Keratinocyte (primary cell): ENCODE data around the gene ANGPTL1. TPM values are rescaled to one million over a fixed set of nuclear protein-coding genes. Genes with fewer than 3 reads are reported as not detected.
"Not testable (repeated sequence)": the region's sequence is repeated elsewhere in the genome, so short reads cannot be mapped to it uniquely, and the experiment has no call there.

ENCODE experiments used
- DNase-seq: peaks from one replicate; pipeline ENCODE4 v3.0.0-alpha.2; 2011; ENCODE audit warnings: low read depth, missing footprints, low spot score
- FAIRE-seq: peaks from 2 replicates; lab custom pipeline; 2011; peaks lifted over from hg19 to GRCh38; lab: Jason Lieb, UNC
- H2AFZ ChIP-seq: 2 replicates; pipeline ENCODE4 v1.6.0; 2012; ENCODE audit warnings: low read length, control low read depth, inconsistent platforms; ENCODE audit not compliant: control insufficient read depth
- H3K27ac ChIP-seq: 2 replicates; pipeline ENCODE4 v1.5.1; 2011; ENCODE audit warnings: low read length; ENCODE audit not compliant: control insufficient read depth, insufficient read depth
- H3K27me3 ChIP-seq: 3 replicates; pipeline ENCODE4 v1.6.0; 2011; ENCODE audit warnings: low read length; ENCODE audit not compliant: control insufficient read depth, insufficient read depth; ENCODE audit errors: extremely low read depth
- H3K36me3 ChIP-seq, 2 experiments: 2 replicates in 1 of 2; 3 replicates in 1 of 2; pipeline ENCODE4 v1.5.1; 2011; ENCODE audit warnings: low read length in 2 of 2, mild to moderate bottlenecking in 1 of 2; ENCODE audit not compliant: control insufficient read depth in 2 of 2, insufficient read depth in 2 of 2; ENCODE audit errors: extremely low read depth in 1 of 2
- H3K4me1 ChIP-seq: 3 replicates; pipeline ENCODE4 v1.5.1; 2011; ENCODE audit warnings: low read length; ENCODE audit not compliant: control insufficient read depth, insufficient read depth; ENCODE audit errors: extremely low read depth
- H3K4me2 ChIP-seq: 3 replicates; pipeline ENCODE4 v1.6.0; 2011; ENCODE audit warnings: low read depth, low read length; ENCODE audit not compliant: control insufficient read depth, insufficient read depth; ENCODE audit errors: extremely low read depth
- H3K4me3 ChIP-seq, 3 experiments: fragments of 200-600 bp in 1 of 3; sonication (generic) in 1 of 3; 2 replicates in 2 of 3; 3 replicates in 1 of 3; pipeline ENCODE4 v1.5.1; 2011 to 2016; ENCODE audit warnings: low read length in 3 of 3, mild to moderate bottlenecking in 3 of 3, control low read depth in 2 of 3, inconsistent platforms in 1 of 3, low read depth in 1 of 3, mixed read lengths in 1 of 3, mixed run types in 1 of 3, moderate library complexity in 1 of 3; ENCODE audit not compliant: control insufficient read depth in 2 of 3, insufficient read depth in 2 of 3; ENCODE audit errors: extremely low read depth in 1 of 3
- H3K79me2 ChIP-seq: 2 replicates; pipeline ENCODE4 v1.6.0; 2012; ENCODE audit warnings: low read length; ENCODE audit not compliant: control insufficient read depth, insufficient read depth
- H3K9ac ChIP-seq: 3 replicates; pipeline ENCODE4 v1.6.0; 2011; ENCODE audit warnings: low read length; ENCODE audit not compliant: control insufficient read depth, insufficient read depth; ENCODE audit errors: extremely low read depth
- H3K9me1 ChIP-seq: 3 replicates; pipeline ENCODE4 v1.6.0; 2011; ENCODE audit warnings: low read length; ENCODE audit not compliant: control insufficient read depth, insufficient read depth; ENCODE audit errors: extremely low read depth
- H3K9me3 ChIP-seq: 2 replicates; pipeline ENCODE4 v1.5.1; 2012; ENCODE audit warnings: low read depth, low read length; ENCODE audit not compliant: control insufficient read depth
- H4K20me1 ChIP-seq: 3 replicates; pipeline ENCODE4 v1.6.0; 2011; ENCODE audit warnings: low read length; ENCODE audit not compliant: control insufficient read depth, insufficient read depth; ENCODE audit errors: extremely low read depth
- EZH2 ChIP-seq: IDR thresholded peaks from one replicate; pipeline ENCODE4 v1.6.1; 2012; ENCODE audit warnings: inconsistent platforms, mild to moderate bottlenecking, low read length, moderate library complexity
- dilution Hi-C: fragments of 300-500 bp; cut with MboI; formaldehyde crosslinking; loops from one replicate; pipeline ENCODE4 v1.7.0; 2020; ENCODE audit warnings: low sequenced_read_pairs; ENCODE audit not compliant: extremely low pct_ligation_motif_present
- polyA plus RNA-seq, 5 experiments: library from polyadenylated mRNA; depleted of rRNA in 3 of 5; stranded (reverse) in 3 of 5; stranded (forward) in 1 of 5; unstranded in 1 of 5; fragments of >200 nt; gene quantifications; 1 replicate in 1 of 5; 2 replicates in 3 of 5; 3 replicates in 1 of 5; pipeline versions ENCODE4 v1.2.1 to v1.2.3, GENCODE V29; 2011 to 2012; ENCODE audit warnings: missing spikeins in 2 of 5, low read depth in 1 of 5, low replicate concordance in 1 of 5
- TF ChIP-seq, protein P1 (sequence below), 3 experiments: IDR thresholded peaks in 1 of 3; conservative IDR thresholded peaks in 1 of 3; optimal IDR thresholded peaks in 1 of 3; 2 replicates in 2 of 3; 3 replicates in 1 of 3; pipeline versions ENCODE3 to v1.5.1; 2011; ENCODE audit warnings: low read length in 3 of 3, mild to moderate bottlenecking in 3 of 3, moderate library complexity in 2 of 3, control low read depth in 1 of 3, inconsistent platforms in 1 of 3; ENCODE audit not compliant: insufficient read depth in 2 of 3; ENCODE audit errors: extremely low read depth in 1 of 3

The ANGPTL1 gene
- polyA plus RNA-seq, 1 donor (not counting 4 experiments of a cell fraction or from before 2014, with no cell fraction given): not detected

DNA sequence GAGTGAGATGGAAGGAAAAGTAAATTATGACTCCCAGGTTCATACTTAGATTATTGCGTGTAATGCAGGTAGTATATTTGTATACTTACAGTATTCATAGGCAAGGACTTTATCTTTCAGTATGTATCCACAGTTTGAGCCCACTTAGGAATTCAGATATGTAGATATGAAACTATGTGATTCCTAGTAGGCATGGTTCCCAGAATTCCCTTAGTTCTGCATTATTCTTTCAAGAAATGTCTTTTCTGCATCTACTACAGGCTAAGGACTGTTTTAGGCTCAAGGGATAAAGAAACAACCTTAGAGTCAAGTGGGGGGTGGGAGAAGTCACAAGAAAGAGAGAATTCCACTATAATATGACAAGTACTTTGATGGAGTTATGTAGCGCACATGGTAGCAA, 13.8 kb downstream of the ANGPTL1 start:
- DNase-seq: no peak
- TF ChIP-seq EZH2: no peak
- TF ChIP-seq, protein P1, sequence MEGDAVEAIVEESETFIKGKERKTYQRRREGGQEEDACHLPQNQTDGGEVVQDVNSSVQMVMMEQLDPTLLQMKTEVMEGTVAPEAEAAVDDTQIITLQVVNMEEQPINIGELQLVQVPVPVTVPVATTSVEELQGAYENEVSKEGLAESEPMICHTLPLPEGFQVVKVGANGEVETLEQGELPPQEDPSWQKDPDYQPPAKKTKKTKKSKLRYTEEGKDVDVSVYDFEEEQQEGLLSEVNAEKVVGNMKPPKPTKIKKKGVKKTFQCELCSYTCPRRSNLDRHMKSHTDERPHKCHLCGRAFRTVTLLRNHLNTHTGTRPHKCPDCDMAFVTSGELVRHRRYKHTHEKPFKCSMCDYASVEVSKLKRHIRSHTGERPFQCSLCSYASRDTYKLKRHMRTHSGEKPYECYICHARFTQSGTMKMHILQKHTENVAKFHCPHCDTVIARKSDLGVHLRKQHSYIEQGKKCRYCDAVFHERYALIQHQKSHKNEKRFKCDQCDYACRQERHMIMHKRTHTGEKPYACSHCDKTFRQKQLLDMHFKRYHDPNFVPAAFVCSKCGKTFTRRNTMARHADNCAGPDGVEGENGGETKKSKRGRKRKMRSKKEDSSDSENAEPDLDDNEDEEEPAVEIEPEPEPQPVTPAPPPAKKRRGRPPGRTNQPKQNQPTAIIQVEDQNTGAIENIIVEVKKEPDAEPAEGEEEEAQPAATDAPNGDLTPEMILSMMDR (optimal IDR thresholded peaks at IDR 0.05 in 1 of 3, IDR thresholded peaks at IDR 0.05 in 1 of 3, conservative IDR thresholded peaks at IDR 0.05 in 1 of 3; ENCODE audit: extremely low read depth in 1 of 3, insufficient read depth in 2 of 3, low read length in 3 of 3): no peak
- Histone ChIP-seq H3K4me3 (no peak overlapping the region), H2AFZ (no peak overlapping the region), H3K27ac (no peak overlapping the region), H3K4me2 (no peak overlapping the region), H4K20me1 (no peaks in the 10 kb centered on the region), H3K27me3 (no peaks in the 10 kb centered on the region), H3K4me1 (no peaks in the 10 kb centered on the region), H3K9me3 (no peaks in the 10 kb centered on the region), H3K36me3 (no peaks in the 10 kb centered on the region), H3K9me1 (no peaks in the 10 kb centered on the region), H3K79me2 (no peaks in the 10 kb centered on the region), H3K9ac (no peak overlapping the region)
- no peak for FAIRE-seq
- dilution Hi-C loops: no loop called here

DNA sequence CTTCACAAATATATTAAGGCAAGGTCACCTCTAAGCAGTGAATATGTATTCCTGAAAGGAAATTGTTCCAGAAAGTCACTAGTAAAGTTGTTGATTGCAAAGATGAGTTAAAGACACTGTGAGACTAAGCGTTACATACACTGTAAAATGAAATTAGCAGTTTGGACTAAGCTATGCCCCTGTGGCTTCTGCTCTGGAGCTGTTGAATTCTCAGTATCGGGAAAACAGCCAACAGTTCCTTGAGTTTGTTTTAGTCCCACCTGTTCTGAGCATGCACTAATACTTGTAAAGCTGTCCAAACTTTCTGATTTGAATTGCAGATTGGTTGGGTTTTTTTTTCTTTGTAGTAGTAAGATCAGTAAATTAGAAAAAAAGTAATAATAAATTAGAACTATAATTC, 21.0 kb downstream of the ANGPTL1 start:
- dilution Hi-C loops: no loop called here
- Histone ChIP-seq H3K9me1 (no peaks in the 10 kb centered on the region), H3K9ac (no peak overlapping the region), H3K79me2 (no peaks in the 10 kb centered on the region), H2AFZ (no peak overlapping the region), H3K27me3 (no peaks in the 10 kb centered on the region), H3K4me2 (no peak overlapping the region), H3K4me1 (no peaks in the 10 kb centered on the region), H3K27ac (no peak overlapping the region), H3K4me3 (no peak overlapping the region), H3K9me3 (no peaks in the 10 kb centered on the region), H4K20me1 (no peaks in the 10 kb centered on the region), H3K36me3 (no peaks in the 10 kb centered on the region)
- TF ChIP-seq EZH2: no peak
- TF ChIP-seq, protein P1 (optimal IDR thresholded peaks at IDR 0.05 in 1 of 3, IDR thresholded peaks at IDR 0.05 in 1 of 3, conservative IDR thresholded peaks at IDR 0.05 in 1 of 3; ENCODE audit: extremely low read depth in 1 of 3, insufficient read depth in 2 of 3, low read length in 3 of 3): no peak
- DNase-seq (no peak), FAIRE-seq (no peak)

DNA sequence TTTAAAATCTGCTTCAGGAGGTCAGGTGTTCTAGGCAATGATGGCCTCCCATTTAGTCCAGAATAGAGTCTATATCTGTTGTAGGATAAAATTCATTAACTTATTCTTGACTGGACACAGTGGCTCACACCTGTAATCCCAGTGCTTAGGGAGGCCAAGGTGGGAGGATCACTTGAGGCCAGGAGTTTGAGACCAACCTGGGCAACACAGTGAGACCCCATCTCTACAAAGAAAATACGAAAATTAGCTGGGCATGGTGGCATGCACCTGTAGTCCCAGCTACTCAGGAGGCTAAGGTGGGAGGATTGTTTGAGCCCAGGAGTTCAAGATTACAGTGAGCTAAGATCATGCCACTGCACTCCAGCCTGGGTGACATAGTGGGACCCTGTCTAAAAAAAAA, 23.0 kb downstream of the ANGPTL1 start:
- H3K4me1 ChIP-seq, H2AFZ ChIP-seq, FAIRE-seq, H3K9me3 ChIP-seq, H3K4me2 ChIP-seq, H3K4me3 ChIP-seq, H3K9me1 ChIP-seq, H3K79me2 ChIP-seq, H3K27me3 ChIP-seq, dilution Hi-C loops, H3K36me3 ChIP-seq, H3K9ac ChIP-seq, H4K20me1 ChIP-seq, H3K27ac ChIP-seq, DNase-seq: not testable (repeated sequence)
